CD14-positive monocyte (primary cell): ENCODE results near the gene GRM4. TPM values are rescaled to one million over a fixed set of nuclear protein-coding genes. Genes with fewer than 3 reads are reported as not detected.

Experiments used
- DNase-seq, 3 donors: peaks; one replicate each; pipeline ENCODE4 v3.0.0-alpha.2; 2011 to 2022
- H2AFZ ChIP-seq: 2 replicates; pipeline ENCODE4 v1.6.0; 2012; ENCODE audit warnings: mild to moderate bottlenecking, low read depth, low read length, inconsistent platforms; ENCODE audit not compliant: insufficient read depth, poor library complexity, severe bottlenecking
- H3K27ac ChIP-seq, 2 donors: 1 replicate in 1 of 2; 2 replicates in 1 of 2; pipeline ENCODE4 v1.5.1; 2012 to 2013; ENCODE audit warnings: low read length in 2 of 2, control low read depth in 1 of 2, inconsistent platforms in 1 of 2, low read depth in 1 of 2, mild to moderate bottlenecking in 1 of 2
- H3K27me3 ChIP-seq, 2 donors: one replicate each; pipeline versions ENCODE4 v1.6.0 to v1.6.1; 2011 to 2013; ENCODE audit warnings: low read length in 2 of 2; ENCODE audit not compliant: control insufficient read depth in 2 of 2, insufficient read depth in 2 of 2
- H3K36me3 ChIP-seq, 2 donors: replicated peaks in 1 of 2; 1 replicate in 1 of 2; 2 replicates in 1 of 2; pipeline versions ENCODE4 v1.5.1 to v1.6.1; 2012 to 2013; ENCODE audit warnings: low read length in 2 of 2, control low read depth in 1 of 2, inconsistent platforms in 1 of 2, mild to moderate bottlenecking in 1 of 2; ENCODE audit not compliant: insufficient read depth in 2 of 2, control insufficient read depth in 1 of 2
- H3K4me1 ChIP-seq, 2 donors: 1 replicate in 1 of 2; 2 replicates in 1 of 2; pipeline versions ENCODE4 v1.5.1 to v1.6.1; 2012 to 2013; ENCODE audit warnings: low read length in 2 of 2, control low read depth in 1 of 2, inconsistent platforms in 1 of 2, mild to moderate bottlenecking in 1 of 2, moderate library complexity in 1 of 2; ENCODE audit not compliant: insufficient read depth in 2 of 2, control insufficient read depth in 1 of 2
- H3K4me2 ChIP-seq: replicated peaks from 2 replicates; pipeline ENCODE3; 2012; ENCODE audit warnings: low read length, moderate library complexity, mild to moderate bottlenecking; ENCODE audit not compliant: poor library complexity, severe bottlenecking; ENCODE audit errors: extremely low read depth
- H3K4me3 ChIP-seq, 3 experiments: fragments of 200-600 bp in 1 of 3; sonication (generic) in 1 of 3; replicated peaks in 1 of 3; 1 replicate in 2 of 3; 2 replicates in 1 of 3; pipeline ENCODE4 v1.5.1; 2011 to 2013; ENCODE audit warnings: low read length in 3 of 3, mild to moderate bottlenecking in 3 of 3, control low read depth in 2 of 3, low read depth in 2 of 3, inconsistent platforms in 1 of 3, moderate library complexity in 1 of 3
- H3K79me2 ChIP-seq: 2 replicates; pipeline ENCODE4 v1.6.0; 2012; ENCODE audit warnings: mild to moderate bottlenecking, control low read depth, inconsistent platforms, low read length, moderate library complexity; ENCODE audit not compliant: insufficient read depth
- H3K9ac ChIP-seq: 2 replicates; pipeline ENCODE4 v1.6.0; 2017; ENCODE audit warnings: low read length, mild to moderate bottlenecking; ENCODE audit not compliant: insufficient read depth, poor library complexity, severe bottlenecking
- H3K9me3 ChIP-seq, 2 donors: replicated peaks in 1 of 2; 1 replicate in 1 of 2; 2 replicates in 1 of 2; pipeline versions ENCODE4 v1.5.1 to v1.6.1; 2012 to 2013; ENCODE audit warnings: low read length in 2 of 2, control low read depth in 1 of 2; ENCODE audit not compliant: control insufficient read depth in 1 of 2, insufficient read depth in 1 of 2
- H4K20me1 ChIP-seq: 2 replicates; pipeline ENCODE4 v1.6.0; 2012; ENCODE audit warnings: mild to moderate bottlenecking, low read length, control low read depth, moderate library complexity; ENCODE audit not compliant: insufficient read depth
- H3K27ac Mint-ChIP-seq, 7 donors: one replicate each; pipeline ENCODE4 v1.8.0; 2020; ENCODE audit warnings: mild to moderate bottlenecking in 7 of 7, mixed read lengths in 7 of 7, moderate library complexity in 6 of 7, inconsistent platforms in 2 of 7
- H3K27me3 Mint-ChIP-seq, 3 donors: one replicate each; pipeline ENCODE4 v1.8.0; 2021 to 2022; ENCODE audit warnings: low read depth in 3 of 3, mild to moderate bottlenecking in 3 of 3, mixed read lengths in 3 of 3, moderate library complexity in 3 of 3, inconsistent platforms in 1 of 3
- H3K36me3 Mint-ChIP-seq, 2 donors: one replicate each; pipeline ENCODE4 v1.8.0; 2020; ENCODE audit warnings: mixed read lengths in 2 of 2, inconsistent platforms in 1 of 2, mild to moderate bottlenecking in 1 of 2
- H3K4me1 Mint-ChIP-seq: one replicate; pipeline ENCODE4 v1.8.0; 2020; ENCODE audit warnings: mild to moderate bottlenecking, mixed read lengths
- H3K4me3 Mint-ChIP-seq, 2 donors: one replicate each; pipeline ENCODE4 v1.8.0; 2020; ENCODE audit warnings: mild to moderate bottlenecking in 2 of 2, mixed read lengths in 2 of 2, moderate library complexity in 1 of 2
- H3K9me3 Mint-ChIP-seq, 7 donors: one replicate each; pipeline ENCODE4 v1.8.0; 2020 to 2022; ENCODE audit warnings: mixed read lengths in 7 of 7, mild to moderate bottlenecking in 6 of 7, moderate library complexity in 6 of 7, inconsistent platforms in 2 of 7
- CTCF ChIP-seq: fragments of 200-600 bp; IDR thresholded peaks from one replicate; pipeline ENCODE4 v1.8.0; 2022; ENCODE audit warnings: antibody characterized with exemption, mild to moderate bottlenecking
- WGBS: methylation state at CpG from one replicate; pipeline ENCODE4 v1.1.5; 2013; ENCODE audit warnings: missing lambda C conversion rate; ENCODE audit not compliant: insufficient coverage; 5-methylcytosine and 5-hydroxymethylcytosine counted together
- intact Hi-C, 2 donors: fragments of 100-400 bp; cut with micrococcal nuclease; formaldehyde crosslinking; loops; one replicate each; pipeline versions ENCODE4 v1.15.0 to v1.15.1; 2023
- polyA plus RNA-seq, 3 donors: library from polyadenylated mRNA; depleted of rRNA in 1 of 3; unstranded in 2 of 3; stranded (reverse) in 1 of 3; fragments of 300-500 nt in 2 of 3; fragments of >200 nt in 1 of 3; fragmentation: Illumina TruSeq in 2 of 3; gene quantifications; 1 replicate in 2 of 3; 2 replicates in 1 of 3; pipeline ENCODE4 v1.2.3, GENCODE V29; 2012 to 2021

Gene GRM4
- polyA plus RNA-seq, 3 donors, result not detected

DNA sequence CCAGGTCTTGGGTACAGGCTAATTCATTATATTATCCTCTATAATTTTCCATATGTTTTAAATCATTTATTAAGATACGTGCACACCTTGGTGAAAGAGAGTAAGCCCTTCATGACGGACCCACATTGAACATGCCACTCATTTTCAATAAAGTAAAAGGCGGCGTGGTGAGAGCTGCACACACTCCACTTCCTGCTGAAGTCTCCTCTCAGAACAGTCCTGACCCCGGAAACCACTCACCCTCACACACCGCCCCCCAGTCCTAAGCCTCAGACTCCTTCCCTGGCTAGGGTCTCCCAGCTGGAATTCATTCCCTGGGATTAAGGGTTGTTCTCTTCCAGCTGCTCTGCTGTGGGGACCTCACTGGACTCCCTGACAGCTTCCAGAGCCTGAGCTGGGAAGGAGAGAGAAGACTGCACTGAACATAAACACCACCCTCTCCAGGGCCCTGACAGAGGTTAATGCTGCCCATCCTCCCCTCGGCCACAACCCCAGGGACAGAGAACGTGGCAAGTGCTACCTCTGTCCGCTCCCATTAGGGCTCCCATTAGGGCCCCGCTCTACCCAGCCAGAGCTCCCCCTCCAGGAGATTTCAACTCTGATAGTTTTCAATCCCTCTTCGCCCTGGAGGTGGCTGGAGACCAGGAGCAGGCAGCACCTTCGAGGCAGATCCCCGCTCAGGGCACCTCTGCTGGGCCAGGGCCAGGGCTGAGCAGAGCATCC lies 24.8 kb downstream of the GRM4 start:
- no peaks in the 10 kb centered on the region for H3K4me1 Mint-ChIP-seq
- 67% methylated on average over 9 of the region's 13 CpGs for WGBS
- intact Hi-C loops, result no loop called here

DNA sequence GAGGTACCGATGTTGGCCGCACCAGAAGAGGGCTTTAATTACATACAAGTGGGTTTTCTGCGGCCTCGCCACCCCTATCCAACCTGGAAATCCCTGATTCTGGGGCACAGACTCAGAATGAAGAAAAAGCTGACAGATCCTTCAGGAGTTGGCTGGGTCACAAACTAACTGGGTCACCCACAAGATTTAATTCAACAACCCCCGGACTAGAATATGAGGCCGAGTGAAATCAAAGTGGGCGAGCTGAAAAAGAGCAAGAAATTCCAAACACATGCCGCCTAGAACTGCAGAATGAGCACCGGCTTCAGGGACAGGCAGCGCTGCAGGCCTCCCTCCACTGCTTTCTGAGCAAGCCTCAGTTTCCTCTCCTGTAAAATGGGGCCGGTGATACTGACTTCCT lies 30.0 kb downstream of the GRM4 start:
- TF ChIP-seq CTCF, result no peak
- intact Hi-C loops, result no loop called here
- H3K27me3 Mint-ChIP-seq, result peaks cover 1 to 6% (median 1%) of the 10 kb centered on the region in 3 donors
- peaks cover 0 to 2% (median 0%) of the 10 kb centered on the region in 7 donors for H3K9me3 Mint-ChIP-seq
- H3K9ac ChIP-seq, result no peak overlapping the region
- H3K4me1 Mint-ChIP-seq, result no peaks in the 10 kb centered on the region
- H2AFZ ChIP-seq, result no peak overlapping the region
- H3K4me2 ChIP-seq, result no peak overlapping the region
- H3K4me1 ChIP-seq, result no peaks in the 10 kb centered on the region
- WGBS, result 92% methylated on average over 9 of the region's 11 CpGs
- H3K27ac Mint-ChIP-seq, result no peak overlapping the region
- no peaks in the 10 kb centered on the region for H3K79me2 ChIP-seq
- H3K4me3 Mint-ChIP-seq, result no peak overlapping the region
- H4K20me1 ChIP-seq, result no peaks in the 10 kb centered on the region
- no peaks in the 10 kb centered on the region for H3K27me3 ChIP-seq
- no peak for DNase-seq
- no peaks in the 10 kb centered on the region for H3K36me3 ChIP-seq
- H3K36me3 Mint-ChIP-seq, result no peaks in the 10 kb centered on the region
- no peak overlapping the region for H3K27ac ChIP-seq
- no peaks in the 10 kb centered on the region for H3K9me3 ChIP-seq
- H3K4me3 ChIP-seq, result no peak overlapping the region

More for the DNA sequence above, 24.8 kb downstream of the GRM4 start:
- Histone ChIP-seq H3K9me3 (no peaks in the 10 kb centered on the region), H3K79me2 (no peaks in the 10 kb centered on the region), H3K4me1 (no peaks in the 10 kb centered on the region), H4K20me1 (no peaks in the 10 kb centered on the region), H2AFZ (no peak overlapping the region), H3K4me2 (no peak overlapping the region), H3K36me3 (no peaks in the 10 kb centered on the region), H3K4me3 (no peak overlapping the region), H3K9ac (no peak overlapping the region), H3K27ac (no peak overlapping the region), H3K27me3 (no peaks in the 10 kb centered on the region)
- no peak for DNase-seq
- Mint-ChIP-seq H3K9me3 (no peaks in the 10 kb centered on the region), H3K4me3 (no peak overlapping the region), H3K27me3 (peaks cover 0 to 8% (median 7%) of the 10 kb centered on the region in 3 donors), H3K27ac (no peak overlapping the region), H3K36me3 (no peaks in the 10 kb centered on the region)
- TF ChIP-seq CTCF, result no peak
